ENCODE data around the gene IQSEC3.
"Not testable (repeated sequence)": the region's sequence is repeated elsewhere in the genome, so short reads cannot be mapped to it uniquely, and the experiment has no call there.

IQSEC3 gene

GRCh38 chr12:74420-75190 is 8.0 kb downstream of the IQSEC3 start:
- not testable (repeated sequence) for H2BK120ac ChIP-seq (ENCODE audit: low read depth, low read length); H3K9ac ChIP-seq (ENCODE audit: low read depth, low read length, poor library complexity); H3K27ac ChIP-seq (replicated peaks; ENCODE audit: low read length); H2BK15ac ChIP-seq (ENCODE audit: low read length); H2BK12ac ChIP-seq (ENCODE audit: low read length); H3K36me3 ChIP-seq (replicated peaks in 1 of 2; ENCODE audit: control insufficient read depth in 2 of 2, insufficient read depth in 2 of 2, low read length in 2 of 2); H2BK5ac ChIP-seq (ENCODE audit: low read length); DNase-seq (ENCODE audit: low spot score); H2AFZ ChIP-seq (ENCODE audit: low read length); H3K4ac ChIP-seq (ENCODE audit: low read length); H3K9me3 ChIP-seq (replicated peaks in 1 of 2; ENCODE audit: control insufficient read depth in 2 of 2, insufficient read depth in 1 of 2, low read depth in 1 of 2, low read length in 2 of 2); H3K4me3 ChIP-seq (ENCODE audit: low read length in 2 of 2); H3K79me1 ChIP-seq (ENCODE audit: low read depth, low read length); H3K4me2 ChIP-seq (ENCODE audit: insufficient read depth, low read length, poor library complexity, severe bottlenecking); H4K8ac ChIP-seq (ENCODE audit: low read depth, low read length); H3K14ac ChIP-seq (ENCODE audit: low read length); H3K18ac ChIP-seq (ENCODE audit: low read length); H2AK5ac ChIP-seq (ENCODE audit: low read depth, low read length); H3K23ac ChIP-seq (ENCODE audit: low read depth, low read length, poor library complexity); H3K4me1 ChIP-seq (ENCODE audit: control insufficient read depth in 2 of 2, insufficient read depth in 1 of 2, low read depth in 1 of 2, low read length in 2 of 2); H4K91ac ChIP-seq (ENCODE audit: low read depth, low read length, poor library complexity)
- peaks cover 2 to 51% (median 20%) of the 10 kb centered on the region in 3 experiments for H3K27me3 ChIP-seq (ENCODE audit: control insufficient read depth in 3 of 3, insufficient read depth in 3 of 3, low read depth in 1 of 3, low read length in 3 of 3)
- no CpG with 5 or more reads among the region's 8 CpGs for WGBS, 2 donors (ENCODE audit: extremely low coverage in 2 of 2, insufficient read length in 2 of 2, insufficient replicate concordance in 1 of 2)

- not testable (repeated sequence) for H2BK15ac ChIP-seq (ENCODE audit: low read length); H4K91ac ChIP-seq (ENCODE audit: low read depth, low read length, poor library complexity); H3K4me2 ChIP-seq (ENCODE audit: insufficient read depth, low read length, poor library complexity, severe bottlenecking); H3K4me3 ChIP-seq (ENCODE audit: low read length in 2 of 2); H3K18ac ChIP-seq (ENCODE audit: low read length); H3K4ac ChIP-seq (ENCODE audit: low read length); H3K14ac ChIP-seq (ENCODE audit: low read length); H2BK120ac ChIP-seq (ENCODE audit: low read depth, low read length); H3K27ac ChIP-seq (replicated peaks; ENCODE audit: low read length); H3K36me3 ChIP-seq (replicated peaks in 1 of 2; ENCODE audit: control insufficient read depth in 2 of 2, insufficient read depth in 2 of 2, low read length in 2 of 2); DNase-seq (ENCODE audit: low spot score); H3K79me1 ChIP-seq (ENCODE audit: low read depth, low read length); H3K9ac ChIP-seq (ENCODE audit: low read depth, low read length, poor library complexity); H2BK12ac ChIP-seq (ENCODE audit: low read length); H4K8ac ChIP-seq (ENCODE audit: low read depth, low read length); H2BK5ac ChIP-seq (ENCODE audit: low read length); H2AFZ ChIP-seq (ENCODE audit: low read length); H2AK5ac ChIP-seq (ENCODE audit: low read depth, low read length); H3K9me3 ChIP-seq (replicated peaks in 1 of 2; ENCODE audit: control insufficient read depth in 2 of 2, insufficient read depth in 1 of 2, low read depth in 1 of 2, low read length in 2 of 2); H3K23ac ChIP-seq (ENCODE audit: low read depth, low read length, poor library complexity); H3K4me1 ChIP-seq (ENCODE audit: control insufficient read depth in 2 of 2, insufficient read depth in 1 of 2, low read depth in 1 of 2, low read length in 2 of 2)
- peaks cover 0 to 60% (median 18%) of the 10 kb centered on the region in 3 experiments for H3K27me3 ChIP-seq (ENCODE audit: control insufficient read depth in 3 of 3, insufficient read depth in 3 of 3, low read depth in 1 of 3, low read length in 3 of 3)
- WGBS, 2 donors (ENCODE audit: extremely low coverage in 2 of 2, insufficient read length in 2 of 2, insufficient replicate concordance in 1 of 2), result no CpG with 5 or more reads among the region's 5 CpGs
Observed at GRCh38 chr12:75541-75940, 9.0 kb downstream of the IQSEC3 start.

- H3K9ac ChIP-seq (ENCODE audit: low read depth, low read length, poor library complexity); H3K9me3 ChIP-seq (replicated peaks in 1 of 2; ENCODE audit: control insufficient read depth in 2 of 2, insufficient read depth in 1 of 2, low read depth in 1 of 2, low read length in 2 of 2); H4K91ac ChIP-seq (ENCODE audit: low read depth, low read length, poor library complexity); H3K18ac ChIP-seq (ENCODE audit: low read length); H4K8ac ChIP-seq (ENCODE audit: low read depth, low read length); H3K79me1 ChIP-seq (ENCODE audit: low read depth, low read length); H2BK15ac ChIP-seq (ENCODE audit: low read length); H2AK5ac ChIP-seq (ENCODE audit: low read depth, low read length); H3K23ac ChIP-seq (ENCODE audit: low read depth, low read length, poor library complexity); H2BK5ac ChIP-seq (ENCODE audit: low read length); H2BK120ac ChIP-seq (ENCODE audit: low read depth, low read length); H3K4ac ChIP-seq (ENCODE audit: low read length); H3K4me1 ChIP-seq (ENCODE audit: control insufficient read depth in 2 of 2, insufficient read depth in 1 of 2, low read depth in 1 of 2, low read length in 2 of 2); H3K36me3 ChIP-seq (replicated peaks in 1 of 2; ENCODE audit: control insufficient read depth in 2 of 2, insufficient read depth in 2 of 2, low read length in 2 of 2); H3K4me2 ChIP-seq (ENCODE audit: insufficient read depth, low read length, poor library complexity, severe bottlenecking); H2AFZ ChIP-seq (ENCODE audit: low read length); H3K4me3 ChIP-seq (ENCODE audit: low read length in 2 of 2); DNase-seq (ENCODE audit: low spot score); H3K14ac ChIP-seq (ENCODE audit: low read length); H2BK12ac ChIP-seq (ENCODE audit: low read length); H3K27ac ChIP-seq (replicated peaks; ENCODE audit: low read length): not testable (repeated sequence)
- WGBS, 2 donors (ENCODE audit: extremely low coverage in 2 of 2, insufficient read length in 2 of 2, insufficient replicate concordance in 1 of 2), result no CpG with 5 or more reads among the region's 10 CpGs
- H3K27me3 ChIP-seq (ENCODE audit: control insufficient read depth in 3 of 3, insufficient read depth in 3 of 3, low read depth in 1 of 3, low read length in 3 of 3), result peaks cover 0 to 65% (median 20%) of the 10 kb centered on the region in 3 experiments
Observed at GRCh38 chr12:76102-76501, 9.5 kb downstream of the IQSEC3 start.

- H4K8ac ChIP-seq (ENCODE audit: low read depth, low read length); H3K79me1 ChIP-seq (ENCODE audit: low read depth, low read length); H2AK5ac ChIP-seq (ENCODE audit: low read depth, low read length); H3K9me3 ChIP-seq (replicated peaks in 1 of 2; ENCODE audit: control insufficient read depth in 2 of 2, insufficient read depth in 1 of 2, low read depth in 1 of 2, low read length in 2 of 2); H3K9ac ChIP-seq (ENCODE audit: low read depth, low read length, poor library complexity); H3K4me3 ChIP-seq (ENCODE audit: low read length in 2 of 2); H3K14ac ChIP-seq (ENCODE audit: low read length); DNase-seq (ENCODE audit: low spot score); H4K91ac ChIP-seq (ENCODE audit: low read depth, low read length, poor library complexity); H3K27ac ChIP-seq (replicated peaks; ENCODE audit: low read length); H3K4ac ChIP-seq (ENCODE audit: low read length); H2AFZ ChIP-seq (ENCODE audit: low read length); H3K36me3 ChIP-seq (replicated peaks in 1 of 2; ENCODE audit: control insufficient read depth in 2 of 2, insufficient read depth in 2 of 2, low read length in 2 of 2); H2BK12ac ChIP-seq (ENCODE audit: low read length); H2BK15ac ChIP-seq (ENCODE audit: low read length); H3K23ac ChIP-seq (ENCODE audit: low read depth, low read length, poor library complexity); H2BK120ac ChIP-seq (ENCODE audit: low read depth, low read length); H3K4me1 ChIP-seq (ENCODE audit: control insufficient read depth in 2 of 2, insufficient read depth in 1 of 2, low read depth in 1 of 2, low read length in 2 of 2); H3K4me2 ChIP-seq (ENCODE audit: insufficient read depth, low read length, poor library complexity, severe bottlenecking); H2BK5ac ChIP-seq (ENCODE audit: low read length); H3K18ac ChIP-seq (ENCODE audit: low read length): not testable (repeated sequence)
- H3K27me3 ChIP-seq (ENCODE audit: control insufficient read depth in 3 of 3, insufficient read depth in 3 of 3, low read depth in 1 of 3, low read length in 3 of 3), result peaks cover 0 to 65% (median 21%) of the 10 kb centered on the region in 3 experiments
- no CpG with 5 or more reads among the region's 8 CpGs for WGBS, 2 donors (ENCODE audit: extremely low coverage in 2 of 2, insufficient read length in 2 of 2, insufficient replicate concordance in 1 of 2)
Observed at GRCh38 chr12:76551-76950, 10.0 kb downstream of the IQSEC3 start.

Data from neuronal stem cell (in vitro differentiated cells).